ENCODE results near the gene INPP5K. TPM values are rescaled to one million over a fixed set of nuclear protein-coding genes. Genes with fewer than 3 reads are reported as not detected.

Gene INPP5K
- total and polyA plus RNA-seq, 2 of the 4 experiments (the other 2 are of a cell fraction): 14.9 to 17.4 TPM

DNA sequence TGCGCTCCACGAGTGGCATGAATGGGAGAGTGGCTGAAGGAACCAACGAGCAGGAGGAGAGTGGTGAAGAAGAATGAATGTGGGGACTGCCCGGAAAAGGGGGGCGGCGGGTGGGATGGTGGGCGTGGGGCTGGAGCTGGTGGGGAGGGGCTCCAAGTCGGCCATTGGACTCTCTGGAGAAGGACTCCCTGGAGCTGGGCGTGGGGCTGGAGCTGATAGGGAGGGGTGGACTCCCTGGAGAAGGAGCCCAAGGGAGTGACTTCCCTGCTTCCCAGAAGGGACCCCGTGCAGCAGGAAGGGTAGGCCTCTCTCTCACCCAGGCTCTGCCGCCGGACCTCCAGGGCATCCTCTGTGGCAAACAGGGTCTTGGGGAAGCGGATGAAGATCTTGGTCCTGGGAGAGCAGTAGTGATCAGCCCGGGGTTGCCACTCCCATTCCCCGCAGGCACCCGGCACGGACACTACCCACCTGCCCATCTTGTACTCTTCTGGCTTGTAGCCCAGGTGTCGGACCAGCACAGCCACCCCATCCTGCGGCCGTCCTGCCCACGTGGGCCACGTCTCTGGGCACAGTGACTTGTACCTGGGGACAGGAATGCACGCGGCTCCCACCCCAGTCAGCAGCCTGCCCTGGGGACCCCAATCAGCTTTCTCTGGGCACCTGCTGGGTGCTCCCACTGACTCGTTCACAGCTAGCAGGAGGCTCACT lies 45.5 kb downstream of the INPP5K start:
- H3K9me1 ChIP-seq (ENCODE audit: insufficient read depth, low read length): no peaks in the 10 kb centered on the region
- H2BK15ac ChIP-seq (ENCODE audit: low read depth, low read length): no peak overlapping the region
- H4K5ac ChIP-seq (ENCODE audit: low read depth, low read length): no peak overlapping the region
- no peak overlapping the region for H2AK5ac ChIP-seq (ENCODE audit: low read depth, low read length)
- in situ Hi-C loops (cut with MboI; ENCODE audit: low sequenced_read_pairs) (no loop called here), intact Hi-C loops (cut with micrococcal nuclease) (no loop called here), dilution Hi-C loops (cut with HindIII; ENCODE audit: low sequenced_read_pairs, unreplicated experiment) (no loop called here)
- no peak overlapping the region for H3K4ac ChIP-seq (ENCODE audit: low read depth, low read length)
- CTCF ChIA-PET: no interaction called here
- ATAC-seq (ENCODE audit: low read depth) (no peak), DNase-seq (no peak)
- H3K4me3 ChIP-seq (ENCODE audit: insufficient read depth, low read depth, low read length): no peak overlapping the region
- H3K27ac ChIP-seq (ENCODE audit: insufficient read depth, low read length): no peak overlapping the region
- H3K79me1 ChIP-seq (ENCODE audit: low read depth in 1 of 2, low read length in 2 of 2): peaks cover 22 to 45% of the 10 kb centered on the region in 2 experiments
- H3K9ac ChIP-seq (ENCODE audit: low read depth, low read length): no peak overlapping the region
- H3K27me3 ChIP-seq (ENCODE audit: control insufficient read depth, insufficient read depth, low read length): no peaks in the 10 kb centered on the region
- H2AK9ac ChIP-seq (replicated peaks; ENCODE audit: low read depth, low read length, poor library complexity): no peak overlapping the region
- no peak overlapping the region for H3K14ac ChIP-seq (replicated peaks; ENCODE audit: low read depth, low read length)
- H3K56ac ChIP-seq (ENCODE audit: extremely low read depth, insufficient read depth, low read length): no peak overlapping the region
- no peaks in the 10 kb centered on the region for H3K9me3 ChIP-seq (ENCODE audit: control insufficient read depth, insufficient read depth, low read length)
- BruUV-seq (replicated peaks): no TSS peak
- H2BK20ac ChIP-seq (ENCODE audit: low read depth, low read length): no peak overlapping the region
- H2BK5ac ChIP-seq (ENCODE audit: low read depth, low read length, poor library complexity, severe bottlenecking): no peak overlapping the region
- H2BK120ac ChIP-seq (ENCODE audit: low read depth, low read length): no peak overlapping the region
- peaks cover 78% of the 10 kb centered on the region for H3K36me3 ChIP-seq (ENCODE audit: control insufficient read depth, insufficient read depth, low read length)
- H4K8ac ChIP-seq (ENCODE audit: low read depth in 2 of 2, low read length in 2 of 2): no peak overlapping the region
- no peak overlapping the region for H3K4me2 ChIP-seq (ENCODE audit: low read depth, low read length)
- H3K4me1 ChIP-seq (ENCODE audit: control insufficient read depth, insufficient read depth, low read length): no peaks in the 10 kb centered on the region
- 92% methylated on average over 11 of the region's 25 CpGs; no CpG with 5 or more reads in 1 of the 2 experiments for WGBS, 2 experiments (ENCODE audit: extremely low coverage in 2 of 2, insufficient read length in 1 of 2)
- no peak overlapping the region for H4K91ac ChIP-seq (ENCODE audit: insufficient read depth, low read depth, low read length)
- TF ChIP-seq FOS (IDR thresholded peaks at IDR 0.05; ENCODE audit: low read depth, low read length): no peak
- TF ChIP-seq, protein P1, sequence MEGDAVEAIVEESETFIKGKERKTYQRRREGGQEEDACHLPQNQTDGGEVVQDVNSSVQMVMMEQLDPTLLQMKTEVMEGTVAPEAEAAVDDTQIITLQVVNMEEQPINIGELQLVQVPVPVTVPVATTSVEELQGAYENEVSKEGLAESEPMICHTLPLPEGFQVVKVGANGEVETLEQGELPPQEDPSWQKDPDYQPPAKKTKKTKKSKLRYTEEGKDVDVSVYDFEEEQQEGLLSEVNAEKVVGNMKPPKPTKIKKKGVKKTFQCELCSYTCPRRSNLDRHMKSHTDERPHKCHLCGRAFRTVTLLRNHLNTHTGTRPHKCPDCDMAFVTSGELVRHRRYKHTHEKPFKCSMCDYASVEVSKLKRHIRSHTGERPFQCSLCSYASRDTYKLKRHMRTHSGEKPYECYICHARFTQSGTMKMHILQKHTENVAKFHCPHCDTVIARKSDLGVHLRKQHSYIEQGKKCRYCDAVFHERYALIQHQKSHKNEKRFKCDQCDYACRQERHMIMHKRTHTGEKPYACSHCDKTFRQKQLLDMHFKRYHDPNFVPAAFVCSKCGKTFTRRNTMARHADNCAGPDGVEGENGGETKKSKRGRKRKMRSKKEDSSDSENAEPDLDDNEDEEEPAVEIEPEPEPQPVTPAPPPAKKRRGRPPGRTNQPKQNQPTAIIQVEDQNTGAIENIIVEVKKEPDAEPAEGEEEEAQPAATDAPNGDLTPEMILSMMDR (conservative IDR thresholded peaks at IDR 0.05; ENCODE audit: low read depth, low read length): no peak
- TF ChIP-seq, protein P2, sequence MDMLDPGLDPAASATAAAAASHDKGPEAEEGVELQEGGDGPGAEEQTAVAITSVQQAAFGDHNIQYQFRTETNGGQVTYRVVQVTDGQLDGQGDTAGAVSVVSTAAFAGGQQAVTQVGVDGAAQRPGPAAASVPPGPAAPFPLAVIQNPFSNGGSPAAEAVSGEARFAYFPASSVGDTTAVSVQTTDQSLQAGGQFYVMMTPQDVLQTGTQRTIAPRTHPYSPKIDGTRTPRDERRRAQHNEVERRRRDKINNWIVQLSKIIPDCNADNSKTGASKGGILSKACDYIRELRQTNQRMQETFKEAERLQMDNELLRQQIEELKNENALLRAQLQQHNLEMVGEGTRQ (IDR thresholded peaks at IDR 0.05; ENCODE audit: low read depth, low read length): no peak
- TF ChIP-seq SMC3 (IDR thresholded peaks at IDR 0.05; ENCODE audit: low read depth, low read length): no peak
- TF ChIP-seq CEBPB (IDR thresholded peaks at IDR 0.05; ENCODE audit: low read depth, low read length): no peak
- no peak for TF ChIP-seq MAFK (IDR thresholded peaks at IDR 0.05; ENCODE audit: low read depth, low read length)
- no peak for TF ChIP-seq MXI1 (IDR thresholded peaks at IDR 0.05; ENCODE audit: borderline replicate concordance, low read depth, low read length)
- TF ChIP-seq RCOR1 (IDR thresholded peaks at IDR 0.05; ENCODE audit: insufficient replicate concordance, low read length): no peak
- no peak for TF ChIP-seq RAD21 (IDR thresholded peaks at IDR 0.05; ENCODE audit: low read length)
- no peak for TF ChIP-seq MAZ (IDR thresholded peaks at IDR 0.05; ENCODE audit: borderline replicate concordance, low read depth, low read length)
- no peak for TF ChIP-seq RFX5 (IDR thresholded peaks at IDR 0.05; ENCODE audit: low read depth, low read length)
- TF ChIP-seq CHD1 (IDR thresholded peaks at IDR 0.05; ENCODE audit: low read depth, low read length): no peak
- TF ChIP-seq BHLHE40 (IDR thresholded peaks at IDR 0.05; ENCODE audit: low read depth, low read length): no peak
- TF ChIP-seq NFE2L2 (IDR thresholded peaks at IDR 0.05; ENCODE audit: low read depth, low read length): no peak
- no peak overlapping the region for H2AFZ ChIP-seq (replicated peaks; ENCODE audit: low read length, poor library complexity)
- H3K23ac ChIP-seq (ENCODE audit: low read depth, low read length): no peak overlapping the region
- POLR2A ChIA-PET (ENCODE audit: unreplicated experiment): no interaction called here
- no peak overlapping the region for H3K18ac ChIP-seq (ENCODE audit: low read depth, low read length)
- peaks cover 24% of the 10 kb centered on the region; the same call in 1 of the 2 replicates for H4K20me1 ChIP-seq (ENCODE audit: insufficient read depth, low read length)

Measured in IMR-90 (cell line).